ENCODE data around the gene EXOC3L1. TPM values are rescaled to one million over a fixed set of nuclear protein-coding genes. Genes with fewer than 3 reads are reported as not detected.

EXOC3L1 gene
- total and polyA plus RNA-seq, 2 donors (not counting 1 experiment from before 2014, with no cell fraction given), result 0.09 to 0.33 TPM

- DNase-seq (ENCODE audit: low read depth in 2 of 2), result peak in 1 of 2 donors; percentile 57
- H2AFZ ChIP-seq (ENCODE audit: low read length), result no peak overlapping the region
- TF ChIP-seq EZH2 (IDR thresholded peaks at IDR 0.05; ENCODE audit: low read length, missing control alignments), result no peak
- TF ChIP-seq, protein P1, sequence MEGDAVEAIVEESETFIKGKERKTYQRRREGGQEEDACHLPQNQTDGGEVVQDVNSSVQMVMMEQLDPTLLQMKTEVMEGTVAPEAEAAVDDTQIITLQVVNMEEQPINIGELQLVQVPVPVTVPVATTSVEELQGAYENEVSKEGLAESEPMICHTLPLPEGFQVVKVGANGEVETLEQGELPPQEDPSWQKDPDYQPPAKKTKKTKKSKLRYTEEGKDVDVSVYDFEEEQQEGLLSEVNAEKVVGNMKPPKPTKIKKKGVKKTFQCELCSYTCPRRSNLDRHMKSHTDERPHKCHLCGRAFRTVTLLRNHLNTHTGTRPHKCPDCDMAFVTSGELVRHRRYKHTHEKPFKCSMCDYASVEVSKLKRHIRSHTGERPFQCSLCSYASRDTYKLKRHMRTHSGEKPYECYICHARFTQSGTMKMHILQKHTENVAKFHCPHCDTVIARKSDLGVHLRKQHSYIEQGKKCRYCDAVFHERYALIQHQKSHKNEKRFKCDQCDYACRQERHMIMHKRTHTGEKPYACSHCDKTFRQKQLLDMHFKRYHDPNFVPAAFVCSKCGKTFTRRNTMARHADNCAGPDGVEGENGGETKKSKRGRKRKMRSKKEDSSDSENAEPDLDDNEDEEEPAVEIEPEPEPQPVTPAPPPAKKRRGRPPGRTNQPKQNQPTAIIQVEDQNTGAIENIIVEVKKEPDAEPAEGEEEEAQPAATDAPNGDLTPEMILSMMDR (conservative IDR thresholded peaks at IDR 0.05 in 1 of 2, IDR thresholded peaks at IDR 0.05 in 1 of 2; ENCODE audit: low read depth in 1 of 2, low read length in 2 of 2), result no peak
- peaks cover 8% of the 10 kb centered on the region for H3K4me1 ChIP-seq (ENCODE audit: control insufficient read depth, extremely low read depth, insufficient read depth, low read length)
- H3K36me3 ChIP-seq (ENCODE audit: control insufficient read depth, insufficient read depth, low read length), result peaks cover 3% of the 10 kb centered on the region
- H4K20me1 ChIP-seq (ENCODE audit: control insufficient read depth, extremely low read depth, insufficient read depth, low read length), result no peaks in the 10 kb centered on the region
- no peaks in the 10 kb centered on the region for H3K9me3 ChIP-seq (ENCODE audit: control insufficient read depth, insufficient read depth, low read depth, low read length)
- H3K79me2 ChIP-seq (ENCODE audit: control insufficient read depth, insufficient read depth, low read length), result no peaks in the 10 kb centered on the region
- H3K4me3 ChIP-seq (replicated peaks in 1 of 4; ENCODE audit: control extremely low read depth in 1 of 4, insufficient read depth in 1 of 4, low read depth in 3 of 4, low read length in 4 of 4), result peak overlapping the region; percentile 19 to 47 (median 22)
- peaks cover 2% of the 10 kb centered on the region for H3K27me3 ChIP-seq (ENCODE audit: control insufficient read depth, insufficient read depth, low read length)
- H3K27ac ChIP-seq (ENCODE audit: insufficient read depth, low read length), result no peak overlapping the region
- H3K9ac ChIP-seq (ENCODE audit: insufficient read depth, low read length), result no peak overlapping the region
- peak overlapping the region; percentile 93 for H3K4me2 ChIP-seq (ENCODE audit: extremely low read depth, insufficient read depth, low read length)
Measured at GRCh38 chr16:67163999-67164558, 25.9 kb downstream of the EXOC3L1 start.

DNA sequence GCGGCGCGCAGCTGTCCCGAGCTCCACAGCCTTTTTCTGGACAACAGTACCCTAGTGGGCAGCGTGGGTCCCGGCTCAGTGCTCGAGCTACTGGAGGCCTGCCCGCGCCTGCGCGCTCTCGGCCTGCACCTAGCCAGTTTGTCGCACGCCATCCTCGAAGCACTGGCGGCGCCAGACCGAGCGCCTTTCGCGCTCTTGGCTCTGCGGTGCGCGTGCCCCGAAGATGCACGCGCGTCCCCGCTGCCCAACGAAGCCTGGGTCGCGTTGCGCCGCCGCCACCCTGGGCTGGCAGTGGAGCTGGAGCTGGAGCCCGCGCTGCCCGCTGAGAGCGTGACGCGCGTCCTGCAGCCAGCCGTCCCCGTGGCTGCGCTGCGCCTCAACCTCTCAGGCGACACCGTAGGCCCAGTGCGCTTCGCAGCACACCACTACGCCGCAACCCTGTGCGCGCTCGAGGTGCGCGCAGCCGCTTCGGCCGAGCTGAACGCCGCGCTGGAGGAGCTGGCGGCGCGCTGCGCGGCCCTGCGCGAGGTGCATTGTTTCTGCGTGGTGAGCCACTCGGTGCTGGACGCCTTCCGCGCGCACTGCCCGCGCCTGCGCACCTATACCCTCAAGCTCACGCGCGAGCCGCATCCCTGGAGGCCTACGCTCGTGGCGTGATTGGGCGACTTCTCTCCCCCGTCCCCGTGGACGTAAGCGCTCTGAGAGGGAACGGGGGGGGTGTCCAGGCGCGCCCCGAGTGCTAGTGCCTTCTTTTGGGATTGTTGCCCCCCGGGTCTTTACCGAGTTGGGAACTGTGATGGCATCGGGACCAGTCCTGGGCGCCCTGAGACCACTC, 26.6 kb downstream of the EXOC3L1 start:
- peak; percentile 49 to 56 for DNase-seq (ENCODE audit: low read depth in 2 of 2)
- no peaks in the 10 kb centered on the region for H3K9me3 ChIP-seq (ENCODE audit: control insufficient read depth, insufficient read depth, low read depth, low read length)
- H3K27me3 ChIP-seq (ENCODE audit: control insufficient read depth, insufficient read depth, low read length), result peaks cover 2% of the 10 kb centered on the region
- H3K4me1 ChIP-seq (ENCODE audit: control insufficient read depth, extremely low read depth, insufficient read depth, low read length), result peaks cover 8% of the 10 kb centered on the region
- H3K9ac ChIP-seq (ENCODE audit: insufficient read depth, low read length), result no peak overlapping the region
- H3K36me3 ChIP-seq (ENCODE audit: control insufficient read depth, insufficient read depth, low read length), result peaks cover 3% of the 10 kb centered on the region
- peak overlapping the region; percentile 19 to 47 (median 22) for H3K4me3 ChIP-seq (replicated peaks in 1 of 4; ENCODE audit: control extremely low read depth in 1 of 4, insufficient read depth in 1 of 4, low read depth in 3 of 4, low read length in 4 of 4)
- H3K27ac ChIP-seq (ENCODE audit: insufficient read depth, low read length), result no peak overlapping the region
- no peaks in the 10 kb centered on the region for H3K79me2 ChIP-seq (ENCODE audit: control insufficient read depth, insufficient read depth, low read length)
- H3K4me2 ChIP-seq (ENCODE audit: extremely low read depth, insufficient read depth, low read length), result peak overlapping the region; percentile 93
- no peaks in the 10 kb centered on the region for H4K20me1 ChIP-seq (ENCODE audit: control insufficient read depth, extremely low read depth, insufficient read depth, low read length)
- TF ChIP-seq, protein P1 (conservative IDR thresholded peaks at IDR 0.05 in 1 of 2, IDR thresholded peaks at IDR 0.05 in 1 of 2; ENCODE audit: low read depth in 1 of 2, low read length in 2 of 2), result no peak
- TF ChIP-seq EZH2 (IDR thresholded peaks at IDR 0.05; ENCODE audit: low read length, missing control alignments), result peak; percentile 10
- H2AFZ ChIP-seq (ENCODE audit: low read length), result peak overlapping the region; percentile 49

DNA sequence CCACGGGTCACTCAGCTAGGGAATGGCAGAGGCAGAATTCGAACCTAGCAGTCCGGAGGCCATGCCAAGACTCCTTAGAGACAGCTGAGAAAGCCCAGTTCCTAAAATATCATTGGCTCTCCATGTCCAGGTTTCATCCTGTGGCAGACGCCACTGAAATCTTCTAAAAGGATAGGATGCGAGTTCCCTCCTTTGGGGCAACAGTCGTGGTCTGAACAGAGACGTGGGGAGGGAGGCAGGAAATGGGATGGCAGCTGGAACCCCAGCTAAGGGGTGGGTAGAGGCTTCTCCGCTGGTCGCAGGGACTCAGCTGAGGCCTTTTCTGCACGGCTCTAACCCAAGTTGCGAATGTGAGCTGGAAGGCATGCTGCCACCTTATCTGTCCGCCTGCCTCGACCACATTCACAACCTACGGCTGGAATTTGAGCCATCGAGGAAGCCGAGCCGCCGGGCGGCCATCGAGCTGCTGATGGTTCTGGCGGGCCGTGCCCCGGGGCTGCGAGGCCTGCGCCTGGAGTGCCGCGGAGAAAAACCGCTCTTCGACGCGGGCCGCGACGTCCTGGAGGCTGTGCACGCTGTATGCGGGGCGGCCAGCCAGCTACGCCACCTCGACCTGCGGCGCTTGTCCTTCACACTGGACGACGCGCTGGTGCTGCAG, 27.3 kb downstream of the EXOC3L1 start:
- Histone ChIP-seq H3K9me3 (ENCODE audit: control insufficient read depth, insufficient read depth, low read depth, low read length) (no peaks in the 10 kb centered on the region), H3K4me2 (ENCODE audit: extremely low read depth, insufficient read depth, low read length) (peak overlapping the region; percentile 93), H2AFZ (ENCODE audit: low read length) (no peak overlapping the region), H3K4me1 (ENCODE audit: control insufficient read depth, extremely low read depth, insufficient read depth, low read length) (peaks cover 8% of the 10 kb centered on the region), H3K36me3 (ENCODE audit: control insufficient read depth, insufficient read depth, low read length) (peaks cover 3% of the 10 kb centered on the region), H3K9ac (ENCODE audit: insufficient read depth, low read length) (no peak overlapping the region), H3K27ac (ENCODE audit: insufficient read depth, low read length) (no peak overlapping the region), H4K20me1 (ENCODE audit: control insufficient read depth, extremely low read depth, insufficient read depth, low read length) (no peaks in the 10 kb centered on the region), H3K79me2 (ENCODE audit: control insufficient read depth, insufficient read depth, low read length) (no peaks in the 10 kb centered on the region), H3K27me3 (ENCODE audit: control insufficient read depth, insufficient read depth, low read length) (peaks cover 2% of the 10 kb centered on the region), H3K4me3 (replicated peaks in 1 of 4; ENCODE audit: control extremely low read depth in 1 of 4, insufficient read depth in 1 of 4, low read depth in 3 of 4, low read length in 4 of 4) (no peak overlapping the region)
- TF ChIP-seq EZH2 (IDR thresholded peaks at IDR 0.05; ENCODE audit: low read length, missing control alignments), result peak; percentile 12
- TF ChIP-seq, protein P1 (conservative IDR thresholded peaks at IDR 0.05 in 1 of 2, IDR thresholded peaks at IDR 0.05 in 1 of 2; ENCODE audit: low read depth in 1 of 2, low read length in 2 of 2), result no peak
- DNase-seq (ENCODE audit: low read depth in 2 of 2), result peak in 1 of 2 donors; percentile 27

Measured in fibroblast of lung (primary cell).